ENCODE measurements around the gene HMCN1.

- TF ChIP-seq POLR2A (IDR thresholded peaks at IDR 0.05) (no peak), EP300 (IDR thresholded peaks at IDR 0.05) (no peak)
Observed at GRCh38 chr1:186142916-186143315, 408.7 kb downstream of the HMCN1 start.

Measured in upper lobe of left lung (tissue), 4 donors.